IPS-20b (cell line): ENCODE measurements around the gene LYRM1.
"Not testable (repeated sequence)": the region's sequence is repeated elsewhere in the genome, so short reads cannot be mapped to it uniquely, and the experiment has no call there.

Source experiments
- H3K27ac ChIP-seq: one replicate; pipeline ENCODE4 v1.5.1; 2013; ENCODE audit warnings: low read length
- H3K27me3 ChIP-seq: 2 replicates; pipeline ENCODE4 v1.6.1; 2013; ENCODE audit warnings: mild to moderate bottlenecking, low read length, inconsistent platforms; ENCODE audit not compliant: insufficient read depth
- H3K36me3 ChIP-seq: 2 replicates; pipeline ENCODE4 v1.6.1; 2013; ENCODE audit warnings: low read depth, mild to moderate bottlenecking, inconsistent platforms, low read length, moderate library complexity; ENCODE audit not compliant: insufficient read depth
- H3K4me1 ChIP-seq: 2 replicates; pipeline ENCODE4 v1.6.1; 2013; ENCODE audit warnings: mild to moderate bottlenecking, control low read depth, inconsistent platforms, low read length, moderate library complexity; ENCODE audit not compliant: insufficient read depth
- H3K4me3 ChIP-seq: 2 replicates; pipeline ENCODE4 v1.5.1; 2013; ENCODE audit warnings: mild to moderate bottlenecking, low read length, inconsistent platforms
- H3K9ac ChIP-seq: 2 replicates; pipeline ENCODE4 v1.6.1; 2013; ENCODE audit warnings: low read depth, mild to moderate bottlenecking, inconsistent platforms, low read length, moderate library complexity
- H3K9me3 ChIP-seq: 2 replicates; pipeline ENCODE4 v1.6.1; 2013; ENCODE audit warnings: mild to moderate bottlenecking, low read depth, low read length, inconsistent platforms; ENCODE audit not compliant: insufficient read depth

Gene LYRM1

DNA sequence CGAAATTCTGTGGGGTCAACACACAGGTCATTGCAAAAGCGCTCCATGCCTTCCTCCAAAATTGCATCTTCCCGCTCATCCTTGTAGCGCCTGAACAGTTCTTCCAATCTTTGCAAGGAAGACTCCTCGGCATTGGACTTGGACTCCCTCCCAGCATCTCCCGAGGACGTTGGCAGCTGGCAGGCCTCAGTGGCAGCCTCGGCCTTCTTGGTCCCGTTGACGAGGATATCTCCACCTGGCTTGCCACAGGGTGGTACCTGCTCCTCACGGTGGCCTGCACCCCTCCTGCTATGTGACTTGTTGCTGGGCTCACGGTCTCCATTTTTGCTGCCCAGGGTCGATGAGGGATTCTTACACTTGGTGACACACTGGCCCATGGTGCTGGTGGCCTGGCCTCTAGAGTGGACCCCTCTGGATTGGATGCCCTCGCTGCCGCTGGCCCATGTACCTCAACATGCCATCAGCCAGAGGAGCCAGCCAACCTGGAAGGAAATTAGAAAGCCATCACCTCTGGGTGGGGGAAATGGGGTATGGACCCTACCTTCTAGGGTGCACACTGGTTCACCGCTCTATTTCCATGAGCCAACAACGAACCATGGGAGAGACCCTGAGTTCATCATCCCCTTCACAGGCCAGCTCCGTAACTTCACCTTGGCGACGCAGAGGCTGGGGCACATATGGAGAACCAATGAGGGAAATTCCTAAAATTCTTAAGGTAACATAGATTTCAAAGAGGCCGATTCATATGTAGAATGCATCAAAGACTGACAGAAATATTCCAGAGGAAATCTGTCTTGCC, 38.2 kb upstream of the LYRM1 start:
- no peak overlapping the region for H3K27ac ChIP-seq
- no peaks in the 10 kb centered on the region for H3K27me3 ChIP-seq
- peaks cover 22% of the 10 kb centered on the region for H3K36me3 ChIP-seq
- H3K4me3 ChIP-seq = no peak overlapping the region
- no peaks in the 10 kb centered on the region for H3K9me3 ChIP-seq
- peaks cover 20% of the 10 kb centered on the region; the same call in 1 of the 2 replicates for H3K4me1 ChIP-seq
- H3K9ac ChIP-seq = no peak overlapping the region

DNA sequence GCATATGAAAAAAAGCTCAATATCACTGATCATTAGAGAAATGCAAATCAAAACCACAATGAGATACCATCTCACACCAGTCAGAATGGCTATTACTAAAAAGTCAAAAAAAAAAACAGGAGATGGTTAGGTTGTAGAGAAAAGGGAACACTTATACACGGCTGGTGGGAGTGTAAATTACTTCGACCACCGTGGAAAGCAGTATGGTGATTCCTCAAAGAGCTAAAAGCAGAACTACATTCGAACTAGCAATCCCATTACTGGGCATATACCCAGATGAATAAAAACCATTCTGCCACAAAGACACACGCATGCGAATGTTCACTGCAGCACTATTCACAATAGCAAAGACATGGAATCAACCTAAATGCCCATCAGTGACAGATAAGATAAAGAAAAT, 36.2 kb upstream of the LYRM1 start:
- Histone ChIP-seq H3K4me1 (peaks cover 15% of the 10 kb centered on the region; the same call in 1 of the 2 replicates), H3K36me3 (peaks cover 22% of the 10 kb centered on the region)
- not testable (repeated sequence) for H3K27ac ChIP-seq, H3K9me3 ChIP-seq, H3K4me3 ChIP-seq, H3K9ac ChIP-seq, H3K27me3 ChIP-seq

DNA sequence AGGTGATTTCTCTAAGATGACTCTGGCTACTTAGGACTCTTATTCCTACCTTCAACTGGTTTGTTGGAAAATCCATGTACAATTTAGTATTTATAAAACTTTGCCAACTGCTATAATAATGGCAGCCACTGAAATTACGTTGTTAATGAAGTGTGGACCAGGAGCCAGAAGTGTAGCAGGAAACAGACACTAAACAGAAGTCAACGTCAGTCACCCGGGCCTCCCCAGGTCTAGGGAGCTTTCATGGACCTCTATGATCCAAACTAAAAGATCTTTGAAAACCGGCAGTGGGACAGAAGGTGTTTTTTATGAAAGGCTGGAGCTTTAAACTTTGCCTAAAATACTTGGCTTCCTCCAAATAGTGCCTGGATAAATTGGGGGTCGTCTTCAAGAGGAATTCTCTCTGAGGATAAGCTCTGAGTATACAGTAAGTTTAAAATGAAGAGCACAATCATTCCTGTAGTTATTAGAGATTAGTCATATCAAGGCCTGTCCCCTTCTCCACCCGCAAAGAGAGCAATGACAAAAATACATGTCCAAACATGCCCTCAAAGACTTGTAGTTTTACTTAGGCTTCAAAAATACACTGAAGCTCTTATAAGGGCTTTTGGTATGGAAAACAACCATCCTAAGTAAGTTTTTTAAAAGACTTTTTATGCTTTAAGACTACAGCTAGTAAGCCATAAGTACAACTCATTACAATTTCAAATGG, 35.0 kb upstream of the LYRM1 start:
- Histone ChIP-seq H3K4me1 (peaks cover 12% of the 10 kb centered on the region; the same call in 1 of the 2 replicates), H3K36me3 (peaks cover 13% of the 10 kb centered on the region), H3K27ac (no peak overlapping the region), H3K4me3 (no peak overlapping the region), H3K27me3 (no peaks in the 10 kb centered on the region), H3K9me3 (no peaks in the 10 kb centered on the region), H3K9ac (peak overlapping the region; percentile 25; the same call in 1 of the 2 replicates)

DNA sequence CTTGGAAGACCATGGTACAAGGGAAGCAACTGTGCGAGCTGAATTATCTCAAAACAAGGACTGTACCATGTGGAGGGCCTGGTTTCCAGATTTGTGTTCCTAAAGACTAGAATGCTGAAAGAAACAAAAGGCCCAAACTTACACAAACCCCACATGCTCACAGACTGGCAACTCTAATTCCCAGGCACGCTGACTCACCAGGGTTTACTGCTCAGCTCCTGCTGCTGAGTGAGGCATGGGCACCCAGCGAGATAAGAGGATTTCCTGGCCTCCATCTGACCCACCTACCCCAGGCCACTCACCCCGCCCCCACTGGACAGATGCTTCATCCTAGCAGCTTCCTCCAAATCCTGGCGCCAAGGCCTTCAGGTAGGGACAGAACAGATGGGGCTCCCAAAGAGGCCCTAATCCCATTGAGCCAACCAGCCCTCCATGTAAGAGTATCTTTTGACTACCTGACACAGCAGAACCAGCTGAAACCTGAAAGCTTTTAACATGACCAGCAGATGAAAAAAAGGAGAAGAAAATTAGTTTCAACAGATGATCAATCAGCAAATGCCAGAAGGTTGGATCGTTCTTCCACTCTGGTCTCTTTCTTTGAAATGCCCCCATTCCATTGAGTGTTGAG, 34.3 kb upstream of the LYRM1 start:
- H3K4me1 ChIP-seq = peaks cover 12% of the 10 kb centered on the region; the same call in 1 of the 2 replicates
- peak overlapping the region; percentile 25; the same call in 1 of the 2 replicates for H3K9ac ChIP-seq
- no peak overlapping the region for H3K27ac ChIP-seq
- no peak overlapping the region for H3K4me3 ChIP-seq
- no peaks in the 10 kb centered on the region for H3K9me3 ChIP-seq
- H3K36me3 ChIP-seq = peaks cover 9% of the 10 kb centered on the region; the same call in 1 of the 2 replicates
- H3K27me3 ChIP-seq = no peaks in the 10 kb centered on the region

DNA sequence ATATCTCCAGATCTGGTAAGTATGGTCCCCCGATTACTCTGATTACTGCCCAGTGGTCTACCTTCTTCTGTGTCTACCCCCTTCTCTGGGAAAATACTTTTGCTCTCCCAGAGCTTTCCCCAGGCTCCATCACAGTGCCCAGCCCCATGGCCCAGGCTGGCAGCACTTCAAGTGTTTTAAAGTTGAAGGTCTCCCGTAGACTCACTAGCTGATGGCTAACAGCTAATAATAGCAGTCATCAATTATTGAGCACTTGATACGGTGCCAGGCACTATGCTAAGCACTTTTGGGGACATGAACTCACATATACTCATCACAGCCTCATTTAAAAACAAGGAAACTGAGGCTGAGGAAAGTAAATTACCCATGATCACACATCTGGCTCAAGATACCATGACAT, 33.8 kb upstream of the LYRM1 start:
- peaks cover 12% of the 10 kb centered on the region; the same call in 1 of the 2 replicates for H3K4me1 ChIP-seq
- no peaks in the 10 kb centered on the region for H3K9me3 ChIP-seq
- peaks cover 5% of the 10 kb centered on the region; the same call in 1 of the 2 replicates for H3K36me3 ChIP-seq
- H3K9ac ChIP-seq = no peak overlapping the region
- no peak overlapping the region for H3K27ac ChIP-seq
- H3K27me3 ChIP-seq = no peaks in the 10 kb centered on the region
- no peak overlapping the region for H3K4me3 ChIP-seq

DNA sequence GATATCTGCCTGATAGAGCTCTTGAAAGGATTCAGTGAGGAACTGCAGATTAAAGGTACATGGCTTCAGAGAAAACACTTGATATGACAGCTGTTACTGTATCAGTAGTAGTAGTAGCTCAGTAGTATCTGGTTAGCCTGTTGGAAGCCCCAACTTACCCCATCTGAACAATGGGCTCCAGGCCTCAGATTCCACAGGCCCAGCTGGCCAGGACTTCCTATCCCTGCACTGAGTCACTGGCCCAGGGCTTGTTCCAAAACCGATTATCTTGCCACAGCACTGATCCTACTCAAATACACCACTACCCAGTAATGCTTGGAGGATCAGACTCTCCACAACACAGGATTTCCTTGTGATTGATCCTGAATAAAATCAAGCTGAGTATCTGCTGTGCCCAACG, 33.0 kb upstream of the LYRM1 start:
- H3K4me3 ChIP-seq = no peak overlapping the region
- no peak overlapping the region for H3K9ac ChIP-seq
- peaks cover 12% of the 10 kb centered on the region; the same call in 1 of the 2 replicates for H3K4me1 ChIP-seq
- no peaks in the 10 kb centered on the region for H3K27me3 ChIP-seq
- no peak overlapping the region for H3K27ac ChIP-seq
- H3K9me3 ChIP-seq = no peaks in the 10 kb centered on the region
- H3K36me3 ChIP-seq = no peaks in the 10 kb centered on the region

DNA sequence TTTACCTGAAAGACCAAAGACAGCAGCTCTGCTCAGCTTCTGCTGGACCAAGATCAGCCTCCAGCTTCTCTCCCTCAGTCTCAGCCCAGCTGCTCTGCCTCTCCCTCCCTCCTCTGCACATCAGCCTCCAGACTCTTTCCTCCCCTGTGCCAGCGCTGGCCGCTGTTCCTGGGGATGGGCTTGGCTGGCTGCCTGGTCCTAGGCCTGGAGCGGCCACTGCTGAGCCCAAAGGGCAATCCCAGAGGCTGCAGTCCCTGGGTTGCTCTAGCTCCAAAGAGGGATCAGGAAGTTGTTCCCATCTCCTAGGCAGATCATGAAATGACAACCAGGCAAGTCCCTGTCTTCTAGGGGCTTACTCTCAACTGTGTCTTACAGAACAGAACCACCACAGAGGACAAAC, 31.7 kb upstream of the LYRM1 start:
- Histone ChIP-seq H3K4me1 (peaks cover 9% of the 10 kb centered on the region; the same call in 1 of the 2 replicates), H3K36me3 (no peaks in the 10 kb centered on the region), H3K27me3 (no peaks in the 10 kb centered on the region), H3K27ac (no peak overlapping the region), H3K4me3 (no peak overlapping the region), H3K9ac (no peak overlapping the region), H3K9me3 (no peaks in the 10 kb centered on the region)

DNA sequence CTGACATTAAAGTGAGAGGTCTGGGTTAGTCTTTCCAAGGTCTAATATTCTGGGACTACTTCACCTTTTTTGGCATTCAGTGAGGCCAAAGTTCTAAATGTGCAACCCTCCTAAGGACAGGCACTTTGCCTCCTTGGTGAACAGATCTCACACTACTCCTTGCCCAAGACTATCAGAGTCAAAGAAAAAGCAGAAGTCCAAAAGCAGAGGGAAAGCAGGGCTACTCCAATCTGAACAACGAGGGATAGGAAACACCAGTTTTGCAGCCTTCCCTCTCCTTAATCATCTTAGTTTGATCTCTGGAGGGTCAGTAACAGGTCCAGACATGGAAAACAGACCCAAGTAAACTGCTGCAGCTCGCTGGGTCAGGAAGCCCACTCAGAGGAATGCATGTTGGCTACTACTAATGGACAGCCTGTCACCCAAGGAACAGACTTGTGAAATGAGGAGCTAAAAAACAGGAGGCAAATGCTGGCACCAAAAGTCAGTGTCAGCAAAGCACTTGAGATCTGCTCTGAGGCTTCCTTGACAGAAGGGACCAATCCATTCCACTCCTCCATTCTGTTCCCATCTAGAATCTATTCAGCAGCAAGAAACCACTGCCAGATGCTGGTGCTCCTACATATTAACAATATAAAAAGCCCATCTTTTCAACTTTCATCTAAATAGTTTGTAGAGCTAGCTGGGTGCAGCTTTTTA, 30.3 kb upstream of the LYRM1 start:
- H3K4me3 ChIP-seq = no peak overlapping the region
- H3K27me3 ChIP-seq = no peaks in the 10 kb centered on the region
- H3K4me1 ChIP-seq = peaks cover 12% of the 10 kb centered on the region; the same call in 1 of the 2 replicates
- no peaks in the 10 kb centered on the region for H3K9me3 ChIP-seq
- no peak overlapping the region for H3K27ac ChIP-seq
- no peaks in the 10 kb centered on the region for H3K36me3 ChIP-seq
- H3K9ac ChIP-seq = no peak overlapping the region

DNA sequence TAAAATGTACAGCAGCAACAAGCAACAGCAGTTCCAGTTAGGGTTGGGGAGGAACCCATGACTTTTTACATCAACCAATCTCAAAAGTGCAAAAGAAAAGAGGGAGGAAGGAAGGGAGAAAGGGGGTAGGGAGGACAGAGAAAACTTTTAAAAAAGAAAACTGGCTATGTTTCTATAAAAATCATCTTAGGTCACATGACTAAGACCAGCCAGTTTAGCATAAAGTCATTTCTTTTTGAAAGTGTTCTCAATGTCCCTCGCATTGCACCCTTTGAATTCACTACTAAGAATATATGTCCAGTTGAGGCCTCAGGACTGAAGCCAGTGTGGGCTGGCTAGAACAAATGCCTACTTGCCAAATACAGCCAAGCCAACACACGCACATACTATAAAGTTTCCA, 29.3 kb upstream of the LYRM1 start:
- no peaks in the 10 kb centered on the region for H3K36me3 ChIP-seq
- H3K9ac ChIP-seq = no peak overlapping the region
- no peaks in the 10 kb centered on the region for H3K27me3 ChIP-seq
- H3K9me3 ChIP-seq = no peaks in the 10 kb centered on the region
- peaks cover 9% of the 10 kb centered on the region; the same call in 1 of the 2 replicates for H3K4me1 ChIP-seq
- no peak overlapping the region for H3K27ac ChIP-seq
- no peak overlapping the region for H3K4me3 ChIP-seq

DNA sequence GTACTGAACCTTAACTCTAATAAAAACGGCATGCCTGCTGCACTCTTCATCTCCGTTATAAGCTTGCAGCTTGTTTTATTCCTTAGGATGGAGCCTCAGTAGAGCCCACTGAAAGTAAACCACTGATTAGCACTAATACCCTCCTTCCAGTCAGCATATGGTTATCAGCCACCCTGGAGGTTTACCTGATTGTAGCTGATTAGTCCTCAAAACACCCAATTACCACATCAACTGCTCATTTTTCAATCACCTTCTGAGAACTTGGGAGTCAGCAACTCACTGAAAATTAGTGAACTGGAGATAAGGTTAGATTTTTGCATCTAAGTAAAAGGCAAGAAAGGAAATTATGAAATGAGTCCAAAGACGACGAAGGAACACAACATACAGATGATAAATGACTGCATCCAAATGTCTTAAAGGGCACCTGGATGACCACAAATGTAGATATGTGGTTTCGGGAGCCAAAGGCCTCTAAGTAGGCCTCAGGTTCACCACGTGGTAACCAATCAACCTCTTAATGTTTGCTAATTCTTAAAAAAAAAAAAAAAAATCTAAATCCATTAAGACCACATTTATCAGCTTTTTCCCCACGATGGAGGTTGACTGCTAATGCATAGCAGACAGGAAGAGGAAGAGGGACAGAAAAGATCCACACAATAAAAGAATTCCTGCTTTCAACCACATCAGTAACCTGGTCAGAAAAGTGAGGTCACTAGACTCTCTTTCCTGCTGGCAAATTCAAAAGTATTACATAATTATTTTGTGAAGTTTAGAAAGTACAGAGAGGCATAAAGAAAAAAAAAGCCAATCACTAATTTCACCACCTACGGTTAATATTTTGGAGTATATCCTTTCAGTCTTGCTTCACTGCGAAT, 28.4 kb upstream of the LYRM1 start:
- Histone ChIP-seq H3K9ac (no peak overlapping the region), H3K4me1 (0 out of 2 replicates have a peak, but pooled peaks cover 5% of the 10 kb centered on the region), H3K9me3 (no peaks in the 10 kb centered on the region), H3K36me3 (no peaks in the 10 kb centered on the region), H3K4me3 (no peak overlapping the region), H3K27ac (no peak overlapping the region), H3K27me3 (no peaks in the 10 kb centered on the region)
